HG03571 (cell line): ENCODE data around the gene SP4.

Source experiments
- ATAC-seq: cut with Tn5 transposase; IDR thresholded peaks from one replicate; pipeline ENCODE4 v1.9.1; 2021; ENCODE audit not compliant: unreplicated experiment

The SP4 gene

GRCh38 chr7:21427871-21428658 is at the start of gene SP4:
Gene SP4 (plus strand): TSS chr7:21428083. CDS start chr7:21428252, 169 bp downstream.
- peak; percentile 67 for ATAC-seq

DNA sequence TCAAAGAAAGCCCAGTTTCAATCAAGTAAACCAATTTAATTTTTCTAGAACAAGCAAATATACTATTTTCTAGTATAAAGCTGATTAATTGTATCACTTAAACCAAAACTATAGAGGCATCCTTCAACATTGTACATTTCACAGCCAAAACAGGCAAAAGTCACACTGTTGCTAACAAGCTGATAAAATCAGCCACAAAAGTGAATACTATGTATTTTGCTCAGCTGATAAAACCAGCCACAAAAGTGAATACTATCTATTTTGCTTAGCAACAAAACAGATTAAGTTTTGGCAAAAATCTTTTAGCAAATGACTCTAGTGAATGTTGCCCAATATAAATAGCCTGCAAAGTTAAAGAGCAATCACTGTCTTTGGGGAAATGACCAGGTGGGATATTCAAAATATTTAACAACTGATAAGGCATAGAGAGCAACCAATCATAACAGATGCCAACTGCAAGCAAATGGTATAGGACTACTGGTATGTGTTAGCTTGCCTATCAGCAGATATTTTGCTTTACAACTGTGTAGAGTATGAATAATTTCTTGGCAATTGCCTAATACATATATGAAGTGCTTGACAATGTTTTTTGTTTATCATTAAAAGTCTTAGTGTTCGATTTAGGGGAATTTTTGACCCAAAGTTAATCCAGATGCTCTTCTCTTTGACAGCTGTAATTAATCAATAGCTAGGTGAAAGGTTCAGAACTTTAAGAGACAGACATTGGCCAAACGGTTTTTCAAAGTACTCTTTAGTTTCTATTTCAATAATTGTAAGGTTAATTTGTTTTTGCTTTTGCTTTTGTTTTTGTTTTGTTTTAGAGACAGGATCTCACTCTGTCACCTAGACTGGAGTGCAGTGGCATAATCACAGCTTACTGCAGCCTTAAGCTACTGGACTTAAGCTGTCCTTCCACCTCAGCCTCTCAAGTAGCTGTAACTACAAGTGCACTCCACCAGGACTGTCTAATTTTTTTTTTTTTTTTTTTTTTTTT is 44.4 kb upstream of the SP4 start:
- ATAC-seq: peak; percentile 75

DNA sequence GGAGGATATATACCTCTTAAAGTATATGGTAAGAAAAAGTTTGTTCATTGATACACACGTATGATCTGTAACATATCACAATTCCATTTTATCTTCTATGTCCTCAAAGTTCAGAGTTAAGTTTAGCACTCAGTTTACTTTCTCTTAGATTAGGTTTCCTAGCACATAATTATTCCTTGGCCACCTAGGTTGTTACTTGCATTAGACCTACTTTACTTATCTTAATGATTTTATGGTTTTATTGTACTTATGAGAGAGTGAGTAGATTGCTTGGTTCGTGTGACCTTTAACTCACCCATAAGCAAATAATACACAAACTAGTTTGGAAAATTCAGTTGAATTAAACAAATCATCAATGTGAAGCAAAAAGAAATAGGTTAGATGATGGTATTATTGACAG is 33.9 kb upstream of the SP4 start:
- no peak for ATAC-seq

DNA sequence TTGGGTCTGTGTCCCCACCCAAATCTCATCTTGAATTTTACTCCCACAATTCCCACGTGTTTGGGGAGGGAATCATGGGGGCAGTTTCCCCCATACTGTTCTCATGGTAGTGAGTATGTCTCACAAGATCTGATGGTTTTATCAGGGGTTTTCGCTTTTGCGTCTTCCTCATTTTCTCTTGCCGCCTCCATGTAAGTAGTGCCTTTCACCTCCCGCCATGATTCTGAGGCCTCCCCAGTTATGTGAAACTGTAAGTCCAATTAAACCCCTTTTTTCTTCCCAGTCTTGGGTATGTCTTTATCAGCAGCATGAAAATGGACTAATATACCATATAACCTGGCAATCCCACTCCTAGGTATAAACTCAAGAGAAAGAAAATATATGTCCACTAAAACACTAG is 25.9 kb upstream of the SP4 start:
- no peak for ATAC-seq

DNA sequence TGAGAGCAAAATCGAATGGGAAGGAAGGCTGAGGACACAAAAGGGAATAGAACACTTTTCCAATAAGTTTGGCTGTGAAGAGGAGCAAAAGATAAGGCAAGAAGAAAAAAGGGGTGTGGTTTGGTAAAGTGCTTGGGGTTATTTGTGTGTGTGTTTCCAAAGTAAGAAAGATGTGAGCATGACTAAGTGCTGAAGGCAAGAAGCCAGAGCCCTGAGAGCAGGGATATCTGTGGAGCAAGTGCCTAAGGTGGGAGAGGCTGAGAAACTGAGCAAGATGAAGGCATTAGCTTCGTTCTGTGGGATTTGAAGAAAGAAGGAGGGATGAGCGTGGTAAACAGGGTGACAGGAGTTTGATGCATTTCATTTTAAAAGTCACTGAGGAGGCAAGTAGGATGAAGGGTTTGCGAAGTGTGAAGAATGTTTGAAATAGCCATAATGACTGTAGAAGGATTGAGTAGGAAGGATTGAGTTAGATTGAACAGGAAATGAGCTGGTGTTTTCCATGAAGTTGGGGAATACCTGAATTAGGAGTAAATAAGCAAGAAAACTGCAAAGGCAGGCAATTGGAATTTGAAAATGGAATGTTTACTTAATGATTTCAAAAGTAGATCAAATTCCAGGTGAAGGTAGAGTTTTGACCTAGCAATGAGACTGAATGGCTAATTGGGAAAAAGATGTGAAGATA is 19.9 kb upstream of the SP4 start:
- ATAC-seq: no peak

DNA sequence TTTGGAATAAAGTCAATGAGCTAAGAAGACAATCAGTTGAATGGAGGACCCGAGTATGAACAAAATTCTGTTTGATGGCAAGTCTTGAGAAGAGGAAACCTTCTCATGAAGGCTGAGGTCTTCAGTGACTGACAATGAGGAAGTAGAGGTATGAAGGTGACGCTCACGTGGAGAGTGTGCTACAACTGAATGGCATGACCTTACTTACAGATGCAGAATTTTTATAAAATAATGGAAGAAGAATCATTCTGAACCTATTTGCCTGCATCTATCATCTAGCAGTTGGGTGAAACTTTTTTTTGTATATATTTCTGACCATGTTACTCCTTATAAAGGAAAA is 19.4 kb upstream of the SP4 start:
- no peak for ATAC-seq

DNA sequence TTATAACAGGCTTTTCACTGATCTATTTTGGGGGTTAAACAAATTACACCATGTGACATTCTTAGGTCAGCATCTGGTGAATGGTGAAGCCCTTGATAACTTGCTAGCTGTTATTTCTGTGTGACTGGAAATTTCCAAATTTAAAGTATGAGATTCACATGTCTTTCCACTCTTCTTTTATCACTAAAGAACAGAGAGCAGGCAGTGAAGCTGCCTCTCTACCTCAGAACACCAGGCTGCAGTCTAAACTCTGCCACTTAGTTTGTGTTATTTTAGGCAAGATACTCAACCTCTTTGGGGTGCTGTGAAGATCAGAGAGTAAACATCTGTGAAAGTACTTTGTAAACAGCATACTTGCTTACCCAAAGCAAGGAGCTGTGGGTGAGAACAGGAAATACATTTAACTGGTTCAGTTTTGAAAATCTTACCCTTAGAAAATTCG is 15.5 kb upstream of the SP4 start:
- no peak for ATAC-seq

- no peak for ATAC-seq
Measured at GRCh38 chr7:21412957-21413356, 14.9 kb upstream of the SP4 start.

DNA sequence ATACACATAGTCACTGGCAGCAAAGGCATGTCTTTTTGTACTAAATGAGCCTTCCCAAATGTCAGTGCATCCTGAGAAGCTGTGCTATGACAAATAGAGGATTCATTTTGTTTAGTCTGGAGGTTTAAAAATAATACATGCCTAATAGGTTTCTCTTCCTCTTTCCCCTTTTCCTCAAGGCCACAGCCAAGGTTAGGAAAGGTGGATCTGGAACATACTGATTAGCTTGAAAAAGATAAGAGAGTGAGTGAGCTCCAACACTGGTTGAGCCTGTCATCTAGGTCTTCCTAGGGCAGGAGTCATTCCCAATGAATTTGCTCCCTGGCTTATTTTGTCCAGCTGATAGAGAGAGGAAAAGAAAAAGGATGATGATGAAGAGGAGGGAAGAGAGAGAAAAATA is 14.4 kb upstream of the SP4 start:
- no peak for ATAC-seq

DNA sequence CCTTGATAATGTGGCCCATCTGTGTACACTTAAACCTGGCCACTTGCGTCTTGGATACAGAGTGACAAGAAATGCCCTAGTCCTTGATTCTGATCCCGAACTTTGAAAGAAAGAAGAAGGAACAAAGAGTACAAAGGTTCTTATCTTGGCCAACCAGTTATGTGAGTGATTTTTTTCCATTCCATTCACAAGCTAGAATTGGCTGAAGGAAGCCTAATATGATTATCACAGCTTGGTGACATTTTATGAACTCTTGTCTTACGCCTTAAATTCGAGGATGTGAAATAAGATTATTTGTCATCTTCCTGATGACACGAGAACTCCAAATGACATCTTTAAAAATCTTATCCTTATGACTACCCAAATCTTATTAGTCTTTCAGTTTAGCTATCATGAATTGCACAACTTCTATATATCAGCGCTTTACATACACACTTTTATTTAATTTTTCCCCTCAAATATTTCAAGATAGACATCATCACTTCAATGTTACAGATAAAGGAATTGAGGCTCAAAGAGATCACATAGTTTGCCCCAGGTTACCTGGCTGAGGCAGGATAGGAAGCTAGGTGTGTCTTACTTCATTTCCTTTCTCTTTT is 13.0 kb upstream of the SP4 start:
- no peak for ATAC-seq

DNA sequence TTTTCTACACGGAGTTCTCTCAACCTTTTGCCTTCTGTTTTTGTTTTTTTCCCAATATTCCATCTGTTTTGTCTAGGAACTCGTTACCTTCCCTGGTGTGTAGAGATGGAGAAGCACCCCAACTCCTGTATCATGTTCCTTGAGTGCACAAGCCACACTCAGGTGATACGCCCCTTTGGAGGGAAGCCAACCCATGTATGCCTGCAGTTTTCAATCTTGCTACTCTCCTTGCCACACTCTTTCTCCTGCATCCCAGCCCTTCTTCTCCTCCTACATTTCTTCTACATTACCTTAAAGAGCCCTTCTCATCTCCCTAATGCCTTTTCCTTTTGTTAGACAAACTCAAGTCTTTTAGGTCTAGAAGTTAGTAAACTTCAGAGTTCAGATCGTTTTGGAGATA is 10.2 kb upstream of the SP4 start:
- ATAC-seq: no peak

DNA sequence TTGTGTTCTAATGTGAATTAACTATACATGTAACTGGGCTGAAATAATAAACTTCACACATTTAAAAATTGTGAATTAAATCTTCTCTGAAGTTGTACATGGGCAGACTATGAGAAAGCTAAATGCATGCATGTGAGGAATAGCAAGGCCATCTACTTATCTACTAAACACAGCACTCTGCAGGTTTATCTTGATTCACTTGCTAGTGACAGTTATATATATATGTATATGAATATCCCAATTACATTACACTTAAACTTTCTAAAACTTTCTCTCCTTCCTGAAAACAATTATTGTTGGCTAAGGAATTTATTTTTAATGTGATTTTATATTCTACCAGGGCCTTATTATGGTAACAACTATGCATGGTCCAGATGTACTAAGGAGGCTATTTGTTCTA is 5.1 kb upstream of the SP4 start:
- ATAC-seq: no peak

- no peak for ATAC-seq
Measured at GRCh38 chr7:21425290-21425689, 2.6 kb upstream of the SP4 start.

GRCh38 chr7:21426286-21427181 is 1.3 kb upstream of the SP4 start:
- no peak for ATAC-seq

GRCh38 chr7:21427182-21427870 is 557 bp upstream of the SP4 start:
- peak; percentile 78 for ATAC-seq

GRCh38 chr7:21428659-21428941 is 717 bp downstream of the SP4 start:
- ATAC-seq: no peak

- no peak for ATAC-seq
Measured at GRCh38 chr7:21429021-21429420, 1.1 kb downstream of the SP4 start.

- no peak for ATAC-seq
Measured at GRCh38 chr7:21429786-21430574, 2.1 kb downstream of the SP4 start.

DNA sequence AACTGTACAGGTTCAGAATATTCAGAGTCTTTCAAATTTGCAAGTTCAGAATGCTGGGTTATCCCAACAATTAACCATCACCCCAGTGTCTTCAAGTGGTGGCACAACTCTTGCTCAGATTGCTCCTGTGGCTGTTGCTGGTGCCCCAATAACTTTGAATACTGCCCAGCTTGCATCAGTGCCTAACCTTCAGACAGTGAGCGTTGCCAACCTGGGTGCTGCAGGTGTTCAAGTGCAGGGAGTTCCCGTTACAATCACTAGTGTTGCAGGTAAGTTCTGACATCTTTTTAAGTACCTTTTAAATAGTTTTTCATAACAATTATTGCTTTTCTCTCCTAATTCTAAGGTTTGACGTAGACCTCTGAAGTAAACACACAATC is 2.7 kb downstream of the SP4 start:
- no peak for ATAC-seq
